Activated CD4-positive, alpha-beta T cell treated with anti-CD3 and anti-CD28 coated beads, Interleukin-2, Interleukin-6, amounts not matched to agents 100 ng/mL and 50 ng/mL, durations not matched to agents 16 hours and 8 hours (primary cell): ENCODE measurements around the gene ZFP62.

Source experiments
- DNase-seq: peaks from one replicate; pipeline ENCODE4 v3.0.0-alpha.2; 2020

The ZFP62 gene

DNA sequence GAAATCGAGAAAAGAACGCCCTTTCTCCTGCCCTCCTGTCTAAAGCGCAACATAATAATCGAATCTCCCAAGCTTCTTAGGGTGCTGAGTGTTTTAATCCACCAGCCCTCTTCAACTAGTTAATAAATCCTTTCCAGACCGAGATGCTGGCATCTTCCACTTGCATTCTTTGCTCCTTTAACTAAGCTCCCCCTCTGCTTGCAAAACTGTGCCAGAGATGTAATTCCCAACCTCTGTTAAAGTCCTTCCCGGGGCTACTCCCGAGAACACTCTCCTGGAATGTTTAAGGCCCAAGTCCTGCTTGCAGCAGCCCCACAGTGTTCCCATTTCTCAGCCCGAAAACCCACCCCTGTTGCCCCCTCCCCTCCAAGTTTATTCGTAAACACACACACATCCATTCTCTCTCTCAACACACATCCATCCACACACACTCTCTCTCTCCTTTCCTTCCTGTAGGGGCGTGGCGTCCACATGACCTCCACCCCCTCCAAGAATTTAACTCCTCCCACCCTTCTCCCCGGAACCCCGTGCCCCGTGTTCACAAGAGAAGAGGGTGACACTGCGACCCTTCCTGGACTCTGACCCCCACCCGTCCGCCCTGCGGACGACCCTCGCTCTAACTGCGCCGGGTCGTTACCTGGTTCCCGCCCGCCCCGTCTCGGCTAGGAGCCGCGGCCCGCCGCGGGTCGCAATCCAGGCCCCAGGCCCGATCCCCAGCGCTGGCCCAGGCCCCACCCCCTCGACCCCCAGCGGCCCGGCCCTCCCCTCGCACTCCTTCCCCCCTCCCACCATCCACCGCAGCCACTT, 51.5 kb downstream of the ZFP62 start:
- DNase-seq, result peak; percentile 95

GRCh38 chr5:180808461-180809000, 52.5 kb downstream of the ZFP62 start:
- no peak for DNase-seq

GRCh38 chr5:180807654-180808414, 53.2 kb downstream of the ZFP62 start:
- no peak for DNase-seq

DNA sequence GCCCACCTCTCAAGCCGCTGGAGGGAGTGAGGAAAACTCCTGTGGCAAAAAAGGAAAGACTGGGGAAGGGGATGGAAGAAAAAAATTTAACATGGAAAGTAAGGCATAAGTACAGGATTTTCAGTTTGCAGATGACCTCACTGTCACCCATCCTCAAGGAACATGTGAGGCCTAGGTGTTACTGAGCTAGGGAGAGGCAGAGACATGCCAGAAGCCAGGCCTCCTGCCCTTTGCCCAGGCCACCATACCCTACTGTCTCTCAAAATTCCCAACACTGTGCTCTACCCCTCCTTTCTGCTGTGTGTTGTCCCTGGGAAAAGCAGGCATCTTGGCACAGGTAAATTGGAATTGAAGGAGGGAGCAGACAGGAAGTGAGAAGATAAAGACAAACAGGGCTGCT, 54.0 kb downstream of the ZFP62 start:
- no peak for DNase-seq

GRCh38 chr5:180806351-180807011, 54.6 kb downstream of the ZFP62 start:
- no peak for DNase-seq

GRCh38 chr5:180804129-180804618, 56.9 kb downstream of the ZFP62 start:
- peak; percentile 62 for DNase-seq

DNA sequence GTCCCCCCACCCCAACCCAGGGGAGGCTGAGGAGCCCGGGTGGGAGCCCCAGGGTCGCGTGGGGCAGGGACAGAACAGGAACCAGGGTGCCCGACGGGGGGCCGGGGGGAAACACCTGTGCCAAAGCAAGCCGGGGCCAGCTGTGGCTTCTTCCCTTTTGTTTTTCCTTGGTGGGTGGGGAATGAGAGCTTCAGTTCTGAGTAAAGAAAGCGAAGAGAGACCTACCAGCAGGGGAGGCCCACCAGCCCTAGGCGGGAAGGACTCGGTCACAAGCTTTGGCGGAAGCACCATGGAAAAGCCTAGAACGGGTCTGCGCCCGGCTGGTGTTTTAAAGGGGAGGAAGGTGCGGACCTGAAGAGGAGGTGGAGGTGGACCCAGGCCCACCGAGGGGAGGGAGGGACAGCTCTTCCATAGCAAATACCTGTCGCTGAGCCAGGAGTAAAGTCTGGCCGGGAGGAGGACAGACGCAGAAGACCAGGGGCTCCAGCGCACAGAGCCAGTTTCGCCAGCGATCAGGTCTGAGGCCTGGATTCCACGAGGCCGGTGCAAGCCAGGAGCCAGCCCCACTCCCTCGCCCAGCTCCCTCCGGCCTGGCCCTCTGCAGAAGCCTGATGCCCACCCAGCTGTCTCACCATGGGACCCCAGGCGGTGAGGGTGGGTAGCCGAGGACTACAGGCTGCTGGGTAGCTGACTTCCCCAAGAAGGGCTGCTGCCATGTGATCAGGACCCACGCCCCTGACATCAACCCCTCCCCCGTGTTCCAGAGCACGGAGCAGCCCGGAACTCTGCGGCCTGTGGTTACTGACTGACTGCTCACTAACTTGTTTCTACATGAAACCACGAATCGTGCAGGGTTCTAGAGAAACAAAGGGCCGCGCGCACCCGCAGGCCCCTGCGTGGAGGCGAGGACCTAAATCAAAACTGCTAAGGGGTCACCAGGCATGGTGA, 57.6 kb downstream of the ZFP62 start:
- peak; percentile 95 for DNase-seq

DNA sequence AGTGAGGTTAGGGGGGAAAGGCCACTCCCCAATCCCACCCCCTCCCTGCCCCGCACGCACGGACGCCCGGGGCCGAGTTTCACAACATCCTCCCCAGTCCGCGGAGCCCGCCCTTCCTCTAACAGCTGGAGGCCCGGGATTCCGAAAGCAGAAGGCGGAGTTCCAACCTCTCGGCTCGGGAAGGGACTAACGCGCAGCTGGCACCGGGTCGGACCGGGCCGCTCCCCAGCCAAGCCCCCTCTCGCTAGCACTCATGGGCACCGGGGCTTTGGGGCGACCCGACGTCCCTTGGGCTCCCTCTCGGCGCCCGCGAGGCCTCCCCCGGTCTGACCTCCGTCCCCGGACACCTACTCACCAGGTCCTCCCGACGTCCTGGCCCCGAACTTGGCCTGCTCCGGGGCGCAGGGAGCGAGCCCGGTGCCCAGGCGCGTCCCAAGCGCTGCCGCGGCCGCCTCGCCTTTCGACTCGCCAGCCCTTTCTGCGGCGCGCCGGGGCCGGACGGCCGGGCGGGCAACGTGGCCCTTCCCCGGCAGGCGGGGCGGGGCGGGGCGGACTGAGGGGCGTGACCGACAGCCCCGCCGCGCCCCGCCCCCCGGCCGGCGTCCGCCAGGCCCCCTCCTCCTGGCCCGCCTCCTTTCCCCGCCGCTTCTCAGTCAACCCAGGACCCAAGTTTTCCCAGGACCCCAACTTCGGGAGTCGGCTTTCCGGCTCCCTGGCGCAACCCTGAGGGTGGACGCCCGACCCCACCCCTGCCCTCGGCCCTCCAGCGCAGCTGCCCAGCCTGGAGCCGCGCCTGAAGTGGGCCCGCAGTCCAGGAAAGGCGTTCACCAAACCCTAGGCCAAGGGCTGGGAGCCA, 58.5 kb downstream of the ZFP62 start, which contains the start of gene MGAT1:
Gene MGAT1 (minus strand): TSS at position 482 of the 856 bp plus-strand sequence. CDS start 9,835 bp downstream, outside the sequence.
- DNase-seq, result peak; percentile 89

GRCh38 chr5:180801596-180802324, 59.3 kb downstream of the ZFP62 start:
- no peak for DNase-seq

DNA sequence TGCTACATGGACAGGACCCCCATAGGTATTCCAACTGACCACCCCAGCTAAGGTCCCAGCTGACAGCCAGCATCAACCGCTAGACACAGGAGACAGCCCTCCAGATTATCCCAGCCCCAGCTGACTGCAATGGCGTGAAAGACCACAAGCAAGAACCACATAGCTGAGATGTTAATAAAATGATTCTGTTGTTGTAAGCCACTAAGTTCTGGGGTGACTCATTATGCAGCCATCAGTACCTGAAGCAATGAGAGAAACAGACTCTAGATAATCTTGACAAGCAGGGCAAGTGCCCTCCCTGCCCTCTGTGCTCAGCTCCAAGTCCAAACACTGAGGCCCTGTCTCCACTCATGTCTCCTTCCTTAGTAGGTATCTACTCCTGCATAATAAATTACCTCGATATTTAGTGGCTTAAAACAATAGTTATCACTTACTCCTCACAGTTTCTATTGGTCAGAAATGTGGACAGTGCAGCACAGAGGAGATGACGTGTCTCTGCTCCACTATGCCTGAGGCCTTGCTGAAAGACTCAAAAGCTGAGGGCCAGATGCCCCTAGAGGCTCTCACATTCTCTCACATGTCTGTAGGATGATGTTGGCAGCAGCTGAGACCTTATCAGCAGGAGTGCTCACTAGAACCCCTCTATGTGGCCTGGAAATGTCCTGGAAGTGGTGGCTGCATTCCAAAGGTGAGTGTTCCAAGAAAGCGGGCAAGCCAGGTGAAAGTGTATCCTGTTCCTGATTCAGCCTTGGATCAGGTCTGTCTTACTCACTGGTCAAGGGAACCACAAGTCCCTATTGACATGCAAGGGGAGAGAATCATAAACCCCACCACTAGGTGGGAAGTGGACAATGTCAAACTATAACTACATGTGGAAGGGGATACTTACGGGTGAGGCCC, 60.9 kb downstream of the ZFP62 start:
- peak; percentile 39 for DNase-seq

DNA sequence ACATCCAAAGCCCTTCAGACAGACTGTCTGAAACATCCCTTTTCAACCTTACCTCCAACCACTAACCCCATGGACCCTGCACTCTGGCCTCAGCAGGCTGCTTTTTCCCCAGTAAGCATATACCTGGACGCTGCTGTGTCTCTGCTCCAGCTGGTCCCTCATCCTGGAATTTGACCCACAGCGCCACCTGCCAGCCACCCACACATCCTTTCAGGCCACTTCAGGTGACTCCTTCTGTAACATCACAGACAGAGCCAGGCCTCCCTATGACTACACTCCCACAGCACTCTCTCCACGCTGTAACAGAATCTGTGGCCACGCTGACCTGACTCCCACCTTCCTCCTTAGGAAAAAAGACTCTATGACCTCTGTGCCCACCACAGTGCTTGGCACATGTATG, 61.9 kb downstream of the ZFP62 start:
- no peak for DNase-seq

- DNase-seq, result no peak
These were observed 62.9 kb downstream of the ZFP62 start for GRCh38 chr5:180798193-180798592.
